ENCODE results near the gene MRPL53.
A peak's percentile ranks its signal among the peaks of the same experiment; 100 is the strongest.
"Not testable (repeated sequence)": the region's sequence is repeated elsewhere in the genome, so short reads cannot be mapped to it uniquely, and the experiment has no call there.

The MRPL53 gene

GRCh38 chr2:74502147-74502719 is 29.8 kb upstream of the MRPL53 start:
- no peak for DNase-seq

- DNase-seq, result no peak
Measured at GRCh38 chr2:74501335-74502071, 29.0 kb upstream of the MRPL53 start.

- no peak for DNase-seq
Measured at GRCh38 chr2:74500578-74500946, 28.1 kb upstream of the MRPL53 start.

GRCh38 chr2:74499940-74500577 is 27.6 kb upstream of the MRPL53 start:
- no peak for DNase-seq

GRCh38 chr2:74499267-74499939 is 26.9 kb upstream of the MRPL53 start, which contains the start of gene LBX2:
TSS of gene LBX2 (minus strand) at chr2:74499603. CDS start at chr2:74499537, 66 bp downstream.
- DNase-seq, result peak in 1 of 5 donors; percentile 29

- peak in 1 of 5 donors; percentile 36 for DNase-seq
Measured at GRCh38 chr2:74498500-74499266, 26.2 kb upstream of the MRPL53 start.

GRCh38 chr2:74497777-74498499 is 25.5 kb upstream of the MRPL53 start:
- peak in 1 of 5 donors; percentile 56 for DNase-seq

GRCh38 chr2:74496997-74497776 is 24.7 kb upstream of the MRPL53 start:
- DNase-seq, result no peak

GRCh38 chr2:74495440-74495839 is 23.0 kb upstream of the MRPL53 start:
- DNase-seq, result no peak

- DNase-seq, result no peak
Measured at GRCh38 chr2:74493546-74493945, 21.1 kb upstream of the MRPL53 start.

GRCh38 chr2:74491648-74492544 is 19.4 kb upstream of the MRPL53 start:
- no peak for DNase-seq

- no peak for DNase-seq
Measured at GRCh38 chr2:74489906-74490305, 17.4 kb upstream of the MRPL53 start.

GRCh38 chr2:74488643-74489481 is 16.4 kb upstream of the MRPL53 start:
- DNase-seq, result no peak

GRCh38 chr2:74486141-74486540 is 13.7 kb upstream of the MRPL53 start:
- DNase-seq, result no peak

GRCh38 chr2:74483675-74484164 is 11.2 kb upstream of the MRPL53 start:
- not testable (repeated sequence) for DNase-seq

- DNase-seq, result peak; percentile 84 to 95 (median 90)
Measured at GRCh38 chr2:74482801-74483674, 10.6 kb upstream of the MRPL53 start, which contains the start of the genes CCDC142 and TTC31. TSS of gene CCDC142 (minus strand) at chr2:74482998. CDS start at chr2:74482837, 161 bp downstream. TSS of gene TTC31 (plus strand) at chr2:74483081. CDS start at chr2:74483096, 15 bp downstream.
